GM12878 (cell line): Measurements from ENCODE around the gene ASAP3.

Source experiments
- EP300 ChIP-seq, 2 experiments: fragments of 150-350 bp in 1 of 2; IDR thresholded peaks; 2 replicates each; pipeline ENCODE4 v1.6.1; 2011 to 2012; ENCODE audit warnings: low read depth in 2 of 2, low read length in 2 of 2, borderline replicate concordance in 1 of 2, improper control_type of control experiment in 1 of 2, inconsistent platforms in 1 of 2; ENCODE audit not compliant: control insufficient read depth in 1 of 2
- POLR2A ChIP-seq: IDR thresholded peaks from 2 replicates; pipeline ENCODE4 v1.6.1; 2011; ENCODE audit warnings: low read depth, mild to moderate bottlenecking, low read length
- POLR2AphosphoS5 ChIP-seq: IDR thresholded peaks from 2 replicates; pipeline ENCODE4 v1.6.1; 2011; ENCODE audit warnings: mild to moderate bottlenecking, low read length, inconsistent platforms
- TAF1 ChIP-seq: IDR thresholded peaks from 2 replicates; pipeline ENCODE4 v1.6.1; 2011; ENCODE audit warnings: mild to moderate bottlenecking, low read depth, low read length, borderline replicate concordance
- ZNF207 ChIP-seq: fragments of 450-650 bp; IDR thresholded peaks from 2 replicates; pipeline ENCODE4 v1.6.1; 2014; ENCODE audit warnings: antibody characterized with exemption, mild to moderate bottlenecking, borderline replicate concordance
- ZNF622 ChIP-seq: fragments of 450-650 bp; IDR thresholded peaks from 2 replicates; pipeline ENCODE4 v1.6.1; 2017; ENCODE audit warnings: mild to moderate bottlenecking, inconsistent platforms

DNA sequence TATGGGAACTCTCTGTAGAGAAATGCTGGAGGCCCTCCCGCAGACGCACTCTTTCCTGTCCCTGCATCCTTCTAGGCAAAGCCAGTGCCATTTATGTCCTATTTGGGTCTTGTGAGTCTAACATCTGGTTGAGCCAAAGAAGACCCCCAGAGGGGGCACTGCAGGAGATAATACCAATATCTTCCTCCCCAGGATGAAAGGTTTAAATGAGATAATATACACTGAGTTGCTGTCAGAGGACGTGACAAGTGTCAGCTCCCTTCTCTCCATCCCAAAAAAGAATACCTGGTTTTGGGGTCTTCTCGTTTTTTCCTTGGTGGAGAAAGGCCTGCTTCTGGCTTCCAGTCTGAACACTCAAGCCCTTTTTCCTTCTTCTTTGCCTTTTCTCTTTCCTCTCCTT is 67.0 kb downstream of the ASAP3 start:
- TF ChIP-seq TAF1 (no peak), EP300 (IDR thresholded peaks at IDR 0.05; ENCODE audit: borderline replicate concordance in 1 of 2, control insufficient read depth in 1 of 2, low read depth in 2 of 2, low read length in 2 of 2) (no peak), ZNF622 (no peak), POLR2AphosphoS5 (no peak), POLR2A (no peak), ZNF207 (no peak)
